ENCODE data around the gene CCND2. TPM values are rescaled to one million over a fixed set of nuclear protein-coding genes. Genes with fewer than 3 reads are reported as not detected.
A peak's percentile ranks its signal among the peaks of the same experiment; 100 is the strongest.

Gene CCND2
- total and polyA plus RNA-seq, 2 of the 8 experiments (the other 6 are each of a cell fraction or from before 2014, with no cell fraction given), result 41.7 to 223 TPM

- Histone ChIP-seq H2BK20ac (ENCODE audit: low read length) (no peak overlapping the region), H2AK5ac (ENCODE audit: low read depth, low read length) (no peak overlapping the region), H3K79me2 (ENCODE audit: control insufficient read depth in 1 of 2, insufficient read depth in 2 of 2, low read length in 2 of 2) (peaks cover under 1 to 39% of the 10 kb centered on the region in 2 experiments), H3K23me2 (ENCODE audit: low read depth, low read length) (no peaks in the 10 kb centered on the region), H2BK15ac (ENCODE audit: low read length) (no peak overlapping the region), H3K14ac (ENCODE audit: insufficient read length) (no peak overlapping the region), H3K79me1 (ENCODE audit: low read depth, low read length) (peaks cover 8% of the 10 kb centered on the region), H2BK12ac (ENCODE audit: low read depth, low read length) (no peak overlapping the region), H3K27me3 (replicated peaks in 1 of 4; ENCODE audit: control insufficient read depth in 3 of 4, extremely low read depth in 1 of 4, insufficient read depth in 3 of 4, low read length in 3 of 4) (no peaks in the 10 kb centered on the region), H4K20me1 (replicated peaks in 1 of 2; ENCODE audit: control insufficient read depth in 1 of 2, insufficient read depth in 2 of 2, low read length in 2 of 2) (peaks cover 19 to 27% of the 10 kb centered on the region in 2 experiments), H3K23ac (ENCODE audit: insufficient read length) (no peak overlapping the region), H3K18ac (ENCODE audit: extremely low read depth, low read length) (no peak overlapping the region; the same call in 1 of the 2 replicates), H4K91ac (replicated peaks; ENCODE audit: insufficient read length, low read length) (no peak overlapping the region), H3K4me2 (ENCODE audit: insufficient read depth in 1 of 2, low read depth in 2 of 2, low read length in 2 of 2) (no peak overlapping the region), H2BK120ac (replicated peaks; ENCODE audit: low read depth, low read length) (no peak overlapping the region), H3K4me1 (replicated peaks in 1 of 4; ENCODE audit: control insufficient read depth in 3 of 4, insufficient read depth in 4 of 4, low read length in 3 of 4) (peaks cover 0 to 8% (median 0%) of the 10 kb centered on the region in 4 experiments; a peak in 4 of 7 replicates), H4K8ac (ENCODE audit: extremely low read depth, insufficient read depth, low read length) (peak overlapping the region; percentile 45; the same call in 1 of the 2 replicates), H3K4ac (replicated peaks; ENCODE audit: insufficient read length, low read depth, low read length) (no peak overlapping the region), H3K56ac (replicated peaks; ENCODE audit: insufficient read length, low read depth, low read length) (no peak overlapping the region), H3K9ac (replicated peaks in 1 of 4; ENCODE audit: extremely low read depth in 1 of 4, low read depth in 3 of 4, low read length in 3 of 4) (no peak overlapping the region), H3K9me3 (ENCODE audit: insufficient read depth in 2 of 2, low read depth in 1 of 2, low read length in 1 of 2) (no peaks in the 10 kb centered on the region), H4K5ac (ENCODE audit: insufficient read length, low read depth, low read length) (no peak overlapping the region), H3K4me3 (ENCODE audit: extremely low read depth in 1 of 4, insufficient read depth in 2 of 4, low read depth in 3 of 4, low read length in 4 of 4) (no peak overlapping the region), H3K27ac (ENCODE audit: low read depth, low read length) (no peak overlapping the region), H3K36me3 (ENCODE audit: control insufficient read depth in 2 of 4, insufficient read depth in 4 of 4, low read length in 3 of 4) (peaks cover 17 to 92% (median 58%) of the 10 kb centered on the region in 4 experiments), H2AFZ (ENCODE audit: low read length) (no peak overlapping the region), H2BK5ac (ENCODE audit: low read depth, low read length) (no peak overlapping the region)
- CTCF ChIA-PET (ENCODE audit: partially characterized antibody), result interaction anchor here (1.0 to 1.2 kb wide), 3 partner anchors 11 to 21 kb away, joined by 3 to 6 read pairs (median 3); no protein-coding TSS in a partner anchor
- WGBS, 2 experiments (ENCODE audit: extremely low coverage in 1 of 2, insufficient coverage in 1 of 2, insufficient read length in 1 of 2, insufficient replicate concordance in 2 of 2, low coverage in 1 of 2, low lambda C conversion rate in 2 of 2, missing lambda C conversion rate in 1 of 2), result 95% methylated on average over 13 of the region's 13 CpGs; no CpG with 5 or more reads in 1 of the 2 experiments
- POLR2A ChIA-PET (ENCODE audit: partially characterized antibody), result interaction anchor here (0.6 to 25.4 kb wide), 3 partner anchors 11 to 650 kb away, joined by 3 to 531 read pairs (median 4); partner anchors contain the start of gene CCND2
- DNase-seq (ENCODE audit: low read depth in 1 of 2, low spot score in 2 of 2), result no peak
- FAIRE-seq, result no peak
- TF ChIP-seq EP300 (IDR thresholded peaks at IDR 0.05; ENCODE audit: borderline replicate concordance in 1 of 2, low read depth in 2 of 2, low read length in 2 of 2), result no peak
- TF ChIP-seq POLR2A (IDR thresholded peaks at IDR 0.05; ENCODE audit: control extremely low read depth in 1 of 2, low read depth in 2 of 2, low read length in 2 of 2), result 0 out of 3 replicates have a peak, but pooled peaks of 1 of the 2 experiments have one; percentile 45
These were observed 24.1 kb downstream of the CCND2 start for GRCh38 chr12:4297617-4298016.
